Neural cell (in vitro differentiated cells): ENCODE results near the gene FBN1. TPM values are rescaled to one million over a fixed set of nuclear protein-coding genes. Genes with fewer than 3 reads are reported as not detected.

ENCODE experiments used
- H2AFZ ChIP-seq: fragments of 200-600, 300-800 bp; sonication (generic), shearing (Covaris generic); 2 replicates; pipeline ENCODE4 v1.6.0; 2014; ENCODE audit warnings: low read depth, mild to moderate bottlenecking, antibody characterized with exemption, low read length, moderate library complexity
- H3F3A ChIP-seq: fragments of 200-600 bp; shearing (Covaris generic); 2 replicates; pipeline ENCODE4 v1.6.1; 2016; ENCODE audit warnings: mild to moderate bottlenecking, moderate library complexity, mixed read lengths, antibody characterized with exemption, low read length; ENCODE audit not compliant: insufficient read depth, poor library complexity, severe bottlenecking
- H3K27ac ChIP-seq: fragments of 200-600, 300-800 bp; sonication (generic), shearing (Covaris generic); 2 replicates; pipeline ENCODE4 v1.5.1; 2014; ENCODE audit warnings: mild to moderate bottlenecking, low read length, moderate library complexity
- H3K27me3 ChIP-seq: fragments of 300-800, 200-600 bp; sonication (generic), shearing (Covaris generic); 2 replicates; pipeline ENCODE4 v1.6.0; 2014; ENCODE audit warnings: mild to moderate bottlenecking, low read depth, low read length, moderate library complexity; ENCODE audit not compliant: insufficient read depth
- H3K36me3 ChIP-seq: fragments of 300-800, 200-600 bp; sonication (generic), shearing (Covaris generic); 2 replicates; pipeline ENCODE4 v1.5.1; 2014; ENCODE audit warnings: mild to moderate bottlenecking, antibody characterized with exemption, low read length, moderate library complexity; ENCODE audit not compliant: insufficient read depth
- H3K4me2 ChIP-seq: fragments of 300-800, 200-600 bp; sonication (generic), shearing (Covaris generic); 2 replicates; pipeline ENCODE4 v1.6.0; 2014; ENCODE audit warnings: mild to moderate bottlenecking, low read length
- H3K4me3 ChIP-seq: fragments of 300-800, 200-600 bp; sonication (generic), shearing (Covaris generic); 2 replicates; pipeline ENCODE4 v1.5.1; 2014; ENCODE audit warnings: mild to moderate bottlenecking, low read length, moderate library complexity
- H3K79me2 ChIP-seq: fragments of 200-600 bp; shearing (Covaris generic); replicated peaks from 2 replicates; pipeline ENCODE4 v1.6.0; 2014; ENCODE audit warnings: mild to moderate bottlenecking, low read length, moderate library complexity; ENCODE audit not compliant: insufficient read depth
- H3K9ac ChIP-seq: fragments of 300-800, 200-600 bp; sonication (generic), shearing (Covaris generic); 2 replicates; pipeline ENCODE4 v1.6.1; 2016; ENCODE audit warnings: mild to moderate bottlenecking, low read length, mixed read lengths
- H3K9me2 ChIP-seq: fragments of 200-600 bp; shearing (Covaris generic); 2 replicates; pipeline ENCODE4 v1.6.1; 2016; ENCODE audit warnings: mild to moderate bottlenecking, low read length, mixed read lengths; ENCODE audit not compliant: insufficient read depth
- H3K9me3 ChIP-seq: fragments of 200-600, 300-800 bp; sonication (generic), shearing (Covaris generic); 2 replicates; pipeline ENCODE4 v1.6.1; 2016; ENCODE audit warnings: mild to moderate bottlenecking, mixed run types, low read length, moderate library complexity, mixed read lengths
- H4K20me1 ChIP-seq: fragments of 200-600 bp; shearing (Covaris generic); 2 replicates; pipeline ENCODE4 v1.6.1; 2016; ENCODE audit warnings: mild to moderate bottlenecking, mixed run types; ENCODE audit not compliant: insufficient read depth
- EP300 ChIP-seq: fragments of 450-650 bp; conservative IDR thresholded peaks from 2 replicates; pipeline ENCODE4 v1.6.1; 2014; ENCODE audit warnings: antibody characterized with exemption, mild to moderate bottlenecking, moderate library complexity; ENCODE audit not compliant: poor library complexity, severe bottlenecking
- EZH2 ChIP-seq: fragments of 200-600, 300-800 bp; shearing (Covaris generic), sonication (generic); IDR thresholded peaks from 2 replicates; pipeline ENCODE4 v1.6.1; 2014; ENCODE audit warnings: antibody characterized with exemption, low read length, borderline replicate concordance, mild to moderate bottlenecking; ENCODE audit not compliant: insufficient read depth, poor library complexity, severe bottlenecking
- MXI1 ChIP-seq: fragments of 450-650 bp; conservative IDR thresholded peaks from 2 replicates; pipeline ENCODE4 v1.6.1; 2014; ENCODE audit warnings: antibody characterized with exemption, mild to moderate bottlenecking; ENCODE audit not compliant: poor library complexity, severe bottlenecking
- POLR2AphosphoS5 ChIP-seq: IDR thresholded peaks from 2 replicates; pipeline ENCODE4 v1.6.1; 2012
- RAD21 ChIP-seq: fragments of 450-650 bp; conservative IDR thresholded peaks from 2 replicates; pipeline ENCODE4 v1.6.1; 2014; ENCODE audit warnings: antibody characterized with exemption, mild to moderate bottlenecking, moderate library complexity
- SMC3 ChIP-seq: fragments of 450-650 bp; conservative IDR thresholded peaks from 2 replicates; pipeline ENCODE4 v1.6.1; 2014; ENCODE audit warnings: antibody characterized with exemption, mild to moderate bottlenecking, moderate library complexity; ENCODE audit not compliant: poor library complexity
- TAF1 ChIP-seq: IDR thresholded peaks from 2 replicates; pipeline ENCODE4 v1.6.1; 2012; ENCODE audit warnings: low read depth
- polyA plus RNA-seq: library from polyadenylated mRNA; depleted of rRNA; stranded (reverse); fragments of >200 nt; gene quantifications from 2 replicates; pipeline ENCODE4 v1.2.3, GENCODE V29; 2014
- TF ChIP-seq, protein P1 (sequence below): IDR thresholded peaks from 2 replicates; pipeline ENCODE4 v1.6.1; 2012; ENCODE audit warnings: borderline replicate concordance
- TF ChIP-seq, protein P2 (sequence below): fragments of 450-650 bp; IDR thresholded peaks from 2 replicates; pipeline ENCODE4 v1.5.1; 2014; ENCODE audit warnings: antibody characterized with exemption, mild to moderate bottlenecking, moderate library complexity; ENCODE audit not compliant: poor library complexity, severe bottlenecking

Gene FBN1
- polyA plus RNA-seq, 1 donor from 2014 or later: 22.0 TPM

DNA sequence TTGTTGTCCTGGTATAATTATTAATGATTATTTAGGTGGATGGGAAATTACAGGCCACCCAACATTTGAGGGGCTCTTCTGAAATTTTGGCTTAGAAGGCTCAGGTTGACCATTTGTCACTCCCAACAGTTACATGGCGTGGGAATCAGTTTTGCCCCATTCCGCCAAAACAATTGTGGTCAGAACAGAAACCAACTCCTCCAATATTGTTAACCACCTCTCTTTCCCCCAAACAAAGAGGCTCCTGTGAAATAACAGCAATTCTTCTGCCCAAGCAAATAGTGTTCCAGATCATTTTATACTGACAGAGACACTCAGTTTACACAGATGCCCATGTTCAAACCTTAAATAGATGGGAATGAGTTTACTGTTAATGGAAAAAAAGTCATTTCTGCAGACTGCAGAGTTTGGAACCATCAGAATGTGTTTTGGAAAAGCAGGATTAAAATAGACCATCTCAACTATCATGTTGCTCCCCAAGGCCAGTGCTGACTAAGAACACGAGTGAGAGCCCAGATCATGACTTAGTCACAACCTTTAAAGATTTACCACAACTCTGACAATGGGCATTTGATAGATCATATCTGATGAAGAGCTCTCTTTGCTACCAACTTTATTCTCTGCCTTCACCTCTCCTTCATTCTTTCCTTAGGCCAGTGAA, 212.2 kb downstream of the FBN1 start:
- Histone ChIP-seq H3K79me2 (no peaks in the 10 kb centered on the region), H3K4me3 (no peak overlapping the region), H3K4me2 (no peak overlapping the region), H3K27me3 (no peaks in the 10 kb centered on the region), H3K9me3 (no peaks in the 10 kb centered on the region), H3K9me2 (no peaks in the 10 kb centered on the region), H2AFZ (no peak overlapping the region), H3K36me3 (peaks cover 10% of the 10 kb centered on the region), H3F3A (no peaks in the 10 kb centered on the region), H4K20me1 (no peaks in the 10 kb centered on the region), H3K9ac (no peak overlapping the region), H3K27ac (no peak overlapping the region)
- TF ChIP-seq, protein P1, sequence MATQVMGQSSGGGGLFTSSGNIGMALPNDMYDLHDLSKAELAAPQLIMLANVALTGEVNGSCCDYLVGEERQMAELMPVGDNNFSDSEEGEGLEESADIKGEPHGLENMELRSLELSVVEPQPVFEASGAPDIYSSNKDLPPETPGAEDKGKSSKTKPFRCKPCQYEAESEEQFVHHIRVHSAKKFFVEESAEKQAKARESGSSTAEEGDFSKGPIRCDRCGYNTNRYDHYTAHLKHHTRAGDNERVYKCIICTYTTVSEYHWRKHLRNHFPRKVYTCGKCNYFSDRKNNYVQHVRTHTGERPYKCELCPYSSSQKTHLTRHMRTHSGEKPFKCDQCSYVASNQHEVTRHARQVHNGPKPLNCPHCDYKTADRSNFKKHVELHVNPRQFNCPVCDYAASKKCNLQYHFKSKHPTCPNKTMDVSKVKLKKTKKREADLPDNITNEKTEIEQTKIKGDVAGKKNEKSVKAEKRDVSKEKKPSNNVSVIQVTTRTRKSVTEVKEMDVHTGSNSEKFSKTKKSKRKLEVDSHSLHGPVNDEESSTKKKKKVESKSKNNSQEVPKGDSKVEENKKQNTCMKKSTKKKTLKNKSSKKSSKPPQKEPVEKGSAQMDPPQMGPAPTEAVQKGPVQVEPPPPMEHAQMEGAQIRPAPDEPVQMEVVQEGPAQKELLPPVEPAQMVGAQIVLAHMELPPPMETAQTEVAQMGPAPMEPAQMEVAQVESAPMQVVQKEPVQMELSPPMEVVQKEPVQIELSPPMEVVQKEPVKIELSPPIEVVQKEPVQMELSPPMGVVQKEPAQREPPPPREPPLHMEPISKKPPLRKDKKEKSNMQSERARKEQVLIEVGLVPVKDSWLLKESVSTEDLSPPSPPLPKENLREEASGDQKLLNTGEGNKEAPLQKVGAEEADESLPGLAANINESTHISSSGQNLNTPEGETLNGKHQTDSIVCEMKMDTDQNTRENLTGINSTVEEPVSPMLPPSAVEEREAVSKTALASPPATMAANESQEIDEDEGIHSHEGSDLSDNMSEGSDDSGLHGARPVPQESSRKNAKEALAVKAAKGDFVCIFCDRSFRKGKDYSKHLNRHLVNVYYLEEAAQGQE: no peak
- no peak for TF ChIP-seq MXI1
- no peak for TF ChIP-seq EZH2
- no peak for TF ChIP-seq EP300
- no peak for TF ChIP-seq SMC3

DNA sequence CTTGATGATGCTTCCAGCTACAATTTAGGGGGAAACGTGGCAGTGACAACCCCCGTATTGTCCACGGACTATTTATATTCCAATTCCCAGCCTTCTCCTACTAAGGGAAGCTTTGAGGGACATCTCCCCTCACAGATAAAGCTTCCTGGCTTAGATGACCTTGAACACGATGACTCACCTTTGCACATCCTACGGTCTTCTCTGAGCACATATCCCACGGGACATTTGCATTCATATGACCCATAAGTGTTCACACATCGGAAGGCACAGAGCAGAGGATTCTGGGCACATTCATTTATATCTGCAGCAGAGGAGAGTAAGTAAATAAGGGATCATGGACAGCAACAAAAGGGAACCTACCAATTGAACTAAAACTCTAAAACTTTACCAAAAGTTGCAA, 212.8 kb downstream of the FBN1 start:
- H3K36me3 ChIP-seq: peaks cover 10% of the 10 kb centered on the region
- no peak overlapping the region for H2AFZ ChIP-seq
- no peaks in the 10 kb centered on the region for H3K9me3 ChIP-seq
- no peak overlapping the region for H3K9ac ChIP-seq
- H3K4me2 ChIP-seq: no peak overlapping the region
- H3K4me3 ChIP-seq: no peak overlapping the region
- no peaks in the 10 kb centered on the region for H3K9me2 ChIP-seq
- no peak overlapping the region for H3K27ac ChIP-seq
- no peaks in the 10 kb centered on the region for H4K20me1 ChIP-seq
- no peaks in the 10 kb centered on the region for H3K79me2 ChIP-seq
- no peaks in the 10 kb centered on the region for H3K27me3 ChIP-seq
- no peak for TF ChIP-seq TAF1
- TF ChIP-seq, protein P1: no peak
- no peak for TF ChIP-seq SMC3
- no peak for TF ChIP-seq EZH2
- TF ChIP-seq MXI1: no peak
- no peak for TF ChIP-seq RAD21
- TF ChIP-seq EP300: no peak
- TF ChIP-seq, protein P2, sequence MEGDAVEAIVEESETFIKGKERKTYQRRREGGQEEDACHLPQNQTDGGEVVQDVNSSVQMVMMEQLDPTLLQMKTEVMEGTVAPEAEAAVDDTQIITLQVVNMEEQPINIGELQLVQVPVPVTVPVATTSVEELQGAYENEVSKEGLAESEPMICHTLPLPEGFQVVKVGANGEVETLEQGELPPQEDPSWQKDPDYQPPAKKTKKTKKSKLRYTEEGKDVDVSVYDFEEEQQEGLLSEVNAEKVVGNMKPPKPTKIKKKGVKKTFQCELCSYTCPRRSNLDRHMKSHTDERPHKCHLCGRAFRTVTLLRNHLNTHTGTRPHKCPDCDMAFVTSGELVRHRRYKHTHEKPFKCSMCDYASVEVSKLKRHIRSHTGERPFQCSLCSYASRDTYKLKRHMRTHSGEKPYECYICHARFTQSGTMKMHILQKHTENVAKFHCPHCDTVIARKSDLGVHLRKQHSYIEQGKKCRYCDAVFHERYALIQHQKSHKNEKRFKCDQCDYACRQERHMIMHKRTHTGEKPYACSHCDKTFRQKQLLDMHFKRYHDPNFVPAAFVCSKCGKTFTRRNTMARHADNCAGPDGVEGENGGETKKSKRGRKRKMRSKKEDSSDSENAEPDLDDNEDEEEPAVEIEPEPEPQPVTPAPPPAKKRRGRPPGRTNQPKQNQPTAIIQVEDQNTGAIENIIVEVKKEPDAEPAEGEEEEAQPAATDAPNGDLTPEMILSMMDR: no peak
- no peak for TF ChIP-seq POLR2AphosphoS5
- H3F3A ChIP-seq: no peaks in the 10 kb centered on the region
